KG1 (cell line): ENCODE measurements around the gene BMP4.

Experiments
- DNase-seq: peaks from one replicate; lab custom pipeline; 2025; lab: John Stamatoyannopoulos, UW

BMP4 gene

DNA sequence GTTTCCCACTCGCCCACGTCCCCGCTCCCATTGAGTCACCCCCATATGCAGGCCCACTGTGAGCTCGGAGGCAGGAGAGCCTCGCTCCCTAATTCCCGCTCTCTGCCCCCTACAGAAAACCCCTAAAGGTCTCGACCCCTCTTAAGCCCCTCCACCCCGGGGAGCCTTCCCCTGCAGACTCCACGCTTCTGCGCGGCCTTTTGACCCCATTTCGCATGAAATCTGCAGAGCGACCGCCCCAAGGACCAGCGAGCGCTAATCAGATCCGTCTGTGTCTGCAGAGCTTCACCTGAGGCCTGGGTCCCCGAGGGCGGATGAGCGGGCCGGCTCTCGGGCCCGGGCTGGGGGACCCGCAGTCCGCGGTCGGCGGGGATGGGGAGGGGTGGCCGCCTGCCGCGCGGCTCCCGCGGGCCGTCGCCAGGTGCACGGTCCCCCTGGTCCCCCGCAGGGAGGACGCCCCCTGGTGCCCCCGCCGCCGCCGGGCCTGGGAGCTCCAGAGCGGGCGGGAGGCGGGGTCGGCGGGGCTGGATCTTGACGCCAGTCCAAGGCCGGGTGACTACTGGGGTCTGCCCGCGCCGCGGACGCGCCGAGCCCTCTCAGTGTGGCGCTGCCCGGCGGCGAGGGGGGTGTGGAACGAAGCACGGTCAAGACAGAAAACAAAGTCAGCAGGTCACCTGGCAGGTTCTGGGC, 10.1 kb downstream of the BMP4 start:
- no peak for DNase-seq

DNA sequence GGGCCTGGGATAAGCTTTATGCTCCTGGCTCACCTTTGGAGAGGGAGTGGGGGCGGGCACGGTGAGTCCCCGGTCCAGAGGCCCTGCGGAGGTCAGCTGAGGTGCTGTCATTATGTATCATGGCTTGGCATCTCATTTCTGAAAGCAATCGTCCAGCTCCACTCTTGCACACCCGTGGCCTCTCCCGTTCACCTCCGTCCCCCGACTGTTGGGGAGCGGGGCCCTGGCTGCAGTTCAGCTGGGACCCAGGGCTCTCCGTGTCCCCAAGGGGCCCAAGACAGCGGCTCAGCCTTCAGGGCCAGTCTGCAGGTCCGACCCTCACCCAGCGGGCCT, 10.6 kb downstream of the BMP4 start:
- DNase-seq = no peak

DNA sequence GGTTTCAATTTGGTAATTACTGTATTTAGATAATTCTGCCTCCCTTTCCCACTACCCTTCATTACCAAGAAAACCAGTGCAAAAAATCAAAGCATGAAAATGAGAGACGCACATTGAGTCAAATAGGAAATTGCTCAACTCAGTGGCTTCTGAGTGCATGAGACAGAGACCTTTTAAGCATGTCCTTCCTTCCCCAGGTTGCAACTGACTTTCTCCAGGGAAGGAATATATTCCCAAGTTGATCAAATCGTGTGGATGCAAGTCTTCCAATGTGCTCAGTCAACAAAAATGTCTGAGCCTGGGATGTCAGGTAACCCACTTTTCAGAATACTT, 12.9 kb downstream of the BMP4 start:
- DNase-seq = no peak

DNA sequence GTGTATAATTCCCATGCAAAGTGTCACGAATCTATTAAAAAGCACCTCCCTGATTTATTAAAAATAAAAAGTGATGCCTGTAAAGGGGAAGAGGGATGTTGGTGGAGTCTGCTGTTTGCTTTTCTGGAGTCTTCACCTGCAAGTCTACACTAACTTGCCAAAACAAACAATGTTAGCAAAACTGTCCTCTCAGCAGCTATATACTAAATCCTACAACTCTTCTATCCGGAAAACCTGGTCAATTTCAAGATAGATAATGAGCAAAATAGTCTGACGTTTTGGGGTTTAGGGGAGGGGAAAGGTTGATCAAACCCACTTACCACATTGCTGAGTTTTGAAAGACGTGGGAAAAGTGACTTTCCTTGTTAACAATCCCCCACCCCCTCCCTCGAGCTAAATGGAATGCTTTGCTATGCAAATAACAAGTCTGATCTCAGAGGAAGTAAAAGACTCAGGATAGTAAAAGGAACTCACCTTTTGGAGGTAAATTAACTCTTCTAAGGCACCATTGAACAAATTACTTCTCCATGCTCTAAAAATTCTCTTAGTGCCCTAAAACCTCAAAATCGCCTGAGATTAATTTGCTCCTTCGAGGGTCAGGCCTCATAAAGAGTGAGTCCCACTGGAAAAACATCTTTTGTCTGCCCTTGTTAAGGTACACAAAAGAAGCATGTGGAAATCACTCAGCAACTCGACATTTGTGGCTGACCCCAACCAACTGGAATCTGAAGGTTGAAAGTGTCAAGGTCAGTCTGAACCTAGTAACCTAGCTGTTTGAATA, 13.5 kb downstream of the BMP4 start:
- DNase-seq = no peak

DNA sequence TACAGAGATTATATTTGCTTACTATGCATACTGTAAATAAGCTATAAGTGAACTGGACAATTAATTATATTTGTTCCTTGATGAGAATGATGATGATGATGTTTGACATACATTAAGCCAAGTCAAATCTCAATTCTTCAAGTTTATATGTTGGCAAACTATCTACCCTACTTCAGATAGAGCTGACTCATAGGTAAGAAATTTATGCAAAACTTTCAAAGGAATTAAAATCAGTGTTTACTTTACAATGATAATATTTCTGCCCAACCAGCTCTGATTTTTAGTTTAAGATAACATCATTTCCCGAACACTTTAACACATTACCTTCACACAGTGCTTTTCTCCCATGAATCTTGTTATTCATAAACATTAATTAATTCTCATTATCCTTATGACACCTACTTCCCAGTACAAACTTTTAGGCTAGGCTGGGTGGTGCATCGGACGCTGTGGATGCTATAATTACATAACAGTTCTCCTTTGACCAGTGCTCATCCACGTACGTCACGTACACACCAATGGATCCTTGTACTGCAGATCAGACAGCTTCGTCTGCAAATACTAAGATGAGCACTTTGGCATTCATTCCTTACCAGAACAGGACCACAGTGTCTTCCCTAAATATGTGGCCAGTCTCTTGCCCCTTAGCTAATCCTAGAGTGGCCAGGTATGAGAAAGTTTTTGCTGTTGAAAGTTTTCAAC, 18.3 kb downstream of the BMP4 start:
- DNase-seq = no peak

DNA sequence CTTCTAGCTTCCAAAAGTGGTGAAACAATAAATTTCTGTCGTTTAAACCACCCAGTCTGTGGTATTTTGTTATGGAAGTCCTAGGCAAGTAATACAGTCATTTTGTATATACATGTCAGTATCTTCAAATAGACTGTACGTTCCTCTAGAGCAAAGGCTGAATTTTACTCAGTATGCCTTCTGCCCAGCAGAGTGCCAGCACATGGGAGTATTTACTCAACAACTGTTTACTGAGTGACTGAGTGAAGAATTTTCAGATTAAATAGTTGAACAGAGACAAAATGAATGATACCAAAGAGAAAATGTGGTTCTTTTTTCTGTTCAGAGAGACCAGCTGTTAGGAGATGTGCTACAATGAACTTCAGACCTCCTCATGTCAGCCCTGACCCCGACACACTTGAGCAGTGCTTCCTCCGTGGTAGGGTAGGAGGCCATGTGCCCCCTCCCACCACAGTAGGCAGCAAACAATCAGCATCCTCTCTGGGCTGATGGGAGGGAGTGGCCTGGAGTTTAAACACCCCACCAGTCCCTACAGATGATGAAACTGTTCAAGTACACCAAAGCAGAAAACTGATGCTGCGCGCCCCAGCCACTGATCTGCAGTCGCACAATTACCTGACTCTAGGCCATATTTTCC, 21.7 kb downstream of the BMP4 start:
- no peak for DNase-seq

DNA sequence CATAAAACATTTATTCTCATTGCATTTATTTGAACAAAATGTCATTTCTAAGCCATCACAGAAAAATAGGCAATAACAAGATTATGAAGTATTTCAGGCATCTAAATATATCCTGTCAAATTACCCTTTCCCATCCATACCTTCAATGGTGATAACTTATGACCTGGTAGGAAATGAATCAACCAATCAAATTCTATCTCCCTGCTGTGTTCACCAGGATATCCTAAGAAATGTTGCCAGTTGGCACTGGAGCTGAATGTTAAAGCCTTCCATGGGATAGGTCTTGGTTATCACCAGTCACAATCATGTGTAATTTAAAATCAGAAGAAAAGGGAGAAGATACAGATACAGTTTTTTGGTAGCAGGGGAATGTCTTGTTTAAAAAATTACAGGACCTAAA, 23.7 kb downstream of the BMP4 start:
- no peak for DNase-seq

DNA sequence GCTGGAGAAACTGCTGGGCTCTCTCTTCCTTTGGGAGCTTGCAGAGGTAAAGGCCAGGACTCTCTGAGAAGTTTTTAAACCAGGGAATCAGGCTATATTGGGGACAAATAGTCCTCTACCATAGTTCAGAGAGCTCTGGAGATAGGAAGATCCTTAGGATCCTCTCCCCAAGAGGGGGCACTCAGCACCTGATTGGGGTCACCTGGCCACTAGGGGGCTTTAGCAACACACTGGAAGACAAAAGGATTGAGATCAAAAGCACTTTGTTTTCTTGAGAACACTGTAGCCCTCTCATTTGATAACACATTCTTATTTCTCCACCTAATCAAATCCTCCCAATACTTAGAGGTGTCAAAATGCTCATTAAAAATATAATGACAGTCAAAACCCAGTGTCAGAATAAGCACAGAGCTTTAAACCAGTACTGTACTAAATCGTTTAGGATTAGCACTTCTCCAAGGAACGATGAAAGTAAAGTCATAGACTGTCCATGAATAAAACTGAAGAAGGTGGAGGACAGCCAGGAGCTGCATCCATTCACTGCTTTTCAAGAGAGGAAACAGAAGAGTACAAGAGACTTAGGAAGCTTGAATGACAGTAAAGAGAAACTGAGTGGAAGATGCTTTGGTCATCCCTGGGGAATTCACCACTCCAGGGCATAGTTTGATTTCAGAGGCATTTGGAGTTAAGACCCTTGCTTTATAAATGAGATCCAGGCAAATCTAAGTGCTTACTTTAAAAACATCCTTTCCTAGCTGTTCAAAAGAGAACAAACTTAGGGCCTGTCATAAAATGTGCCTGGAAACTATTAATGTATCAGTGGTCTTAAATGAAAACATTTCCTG, 26.5 kb downstream of the BMP4 start:
- DNase-seq = no peak

DNA sequence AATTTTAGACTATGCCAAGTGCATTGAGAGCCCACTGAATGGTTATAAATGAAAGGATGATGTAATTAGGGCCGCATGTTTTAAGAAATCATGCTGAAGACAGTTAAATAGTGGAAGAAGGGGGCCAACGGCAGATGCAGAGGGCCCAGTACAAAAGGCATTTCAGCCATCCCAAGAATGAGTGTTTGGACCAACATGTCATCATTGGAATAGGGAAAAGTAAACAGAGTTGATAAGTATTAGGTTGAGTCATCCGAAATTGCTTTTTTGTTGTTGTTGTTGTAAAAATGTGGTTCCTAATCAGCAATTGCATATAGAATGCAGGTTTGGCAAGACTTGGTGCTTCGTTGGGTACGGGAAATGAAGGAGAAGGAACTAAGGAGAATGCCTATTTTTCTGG, 29.5 kb downstream of the BMP4 start:
- DNase-seq = no peak

DNA sequence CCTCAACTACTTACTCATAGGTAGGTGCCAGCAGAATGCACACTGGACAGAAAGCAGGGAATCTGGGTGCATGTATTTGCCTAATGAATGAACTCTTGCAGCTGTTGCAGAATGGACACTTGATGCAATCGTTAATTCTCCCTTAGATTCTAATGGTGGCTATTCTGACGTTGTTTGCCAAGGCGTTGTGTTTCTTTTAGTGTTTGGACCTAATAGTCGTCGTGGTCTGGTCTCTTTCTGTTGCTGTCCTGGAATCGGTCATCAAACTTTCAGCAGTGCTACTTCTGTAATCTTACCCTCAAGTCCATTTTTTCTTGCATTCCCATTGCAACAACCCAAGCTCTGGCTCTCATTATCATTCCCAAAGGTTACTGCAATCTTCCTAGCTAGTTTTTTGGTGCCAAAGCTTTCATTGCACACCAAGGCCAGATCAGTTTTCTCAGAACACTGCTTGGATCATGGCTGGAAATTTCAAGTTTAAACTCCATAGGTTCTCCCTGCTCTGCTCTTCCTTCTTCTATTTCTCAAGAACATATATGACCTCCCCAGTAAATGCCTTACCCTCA, 31.3 kb downstream of the BMP4 start:
- no peak for DNase-seq

DNA sequence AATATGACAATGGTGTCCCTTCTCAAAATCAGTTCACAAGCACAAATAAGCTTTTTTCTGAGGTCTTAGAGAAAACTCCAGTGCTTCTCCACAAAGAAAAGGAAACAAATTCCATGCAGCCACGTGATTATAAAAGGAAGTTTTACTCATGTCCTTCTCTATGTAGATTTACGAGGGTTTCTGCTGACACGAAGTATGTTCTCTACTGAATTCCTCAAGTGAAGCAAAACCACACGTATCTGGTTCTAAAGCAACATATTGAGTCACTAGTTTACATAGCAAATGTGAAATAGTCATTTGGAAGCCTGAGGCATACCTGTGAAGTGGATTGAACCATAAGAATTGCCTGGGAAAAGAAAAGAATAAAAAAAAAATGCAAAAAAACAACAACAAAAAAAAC, 31.9 kb downstream of the BMP4 start:
- DNase-seq = no peak

DNA sequence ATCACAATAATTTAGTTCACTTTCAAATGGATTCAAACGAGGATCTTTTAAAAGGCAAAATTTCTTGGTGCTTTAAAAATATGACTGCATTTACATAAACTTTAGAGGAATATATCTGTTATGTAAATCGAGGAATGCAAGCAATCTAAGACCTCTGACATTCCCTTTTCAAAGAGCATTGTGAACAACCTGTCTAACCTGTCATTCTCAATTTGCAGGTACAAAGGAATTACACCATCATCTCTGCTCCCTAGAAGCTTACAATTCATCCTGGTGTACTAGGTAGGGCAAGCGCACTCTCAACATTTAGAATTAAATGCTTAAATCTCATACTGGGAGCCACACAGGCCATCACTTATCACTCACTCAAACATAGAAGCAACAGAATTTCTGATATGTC, 35.6 kb downstream of the BMP4 start:
- DNase-seq = no peak

DNA sequence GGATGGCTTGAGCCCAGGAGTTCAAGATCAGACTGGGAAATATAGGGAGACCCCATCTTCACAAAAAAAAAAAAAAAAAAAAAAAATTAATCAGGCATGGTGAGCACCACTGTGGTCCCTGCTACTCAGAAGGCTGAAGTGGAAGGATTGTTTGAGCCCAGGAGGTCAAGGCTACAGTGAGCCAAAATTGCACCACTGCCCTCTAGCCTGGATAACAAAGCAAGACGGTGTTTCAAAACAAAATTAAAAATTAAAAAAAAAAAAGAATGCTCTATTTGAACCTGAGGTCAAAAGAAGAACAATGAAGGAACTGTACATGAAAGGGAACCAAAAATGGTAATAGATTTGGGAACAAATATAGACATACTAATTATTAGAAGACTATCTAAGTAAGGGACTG, 40.4 kb downstream of the BMP4 start:
- no peak for DNase-seq

DNA sequence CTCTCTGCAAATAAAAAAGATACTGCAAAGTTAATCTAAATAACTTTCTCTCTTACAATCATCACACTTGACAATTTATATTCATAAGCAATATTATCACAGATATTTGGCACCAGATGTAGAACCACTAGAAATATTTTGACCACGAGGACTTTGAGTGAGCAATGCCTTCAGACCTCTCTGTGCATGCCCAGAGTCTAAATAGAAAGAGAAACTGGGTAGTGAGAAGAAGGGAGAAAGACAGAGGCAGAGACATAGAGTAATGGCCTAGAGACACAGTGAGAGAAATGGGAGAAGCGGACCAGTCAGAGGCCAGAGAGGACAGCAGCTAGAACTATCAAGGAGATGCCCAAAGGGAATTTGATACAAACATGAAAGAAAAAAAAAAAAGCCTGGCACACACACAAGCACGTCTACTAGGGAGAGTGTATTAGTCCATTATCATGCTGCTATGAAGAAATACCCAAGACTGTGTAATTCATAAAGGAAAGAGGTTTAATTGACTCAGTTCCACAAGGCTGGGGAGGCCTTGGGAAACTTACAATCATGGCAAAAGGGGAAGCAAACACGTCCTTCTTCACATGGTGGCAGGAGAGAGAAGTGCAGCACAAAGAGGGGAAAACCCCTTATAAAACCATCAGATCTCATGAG, 41.1 kb downstream of the BMP4 start:
- no peak for DNase-seq

DNA sequence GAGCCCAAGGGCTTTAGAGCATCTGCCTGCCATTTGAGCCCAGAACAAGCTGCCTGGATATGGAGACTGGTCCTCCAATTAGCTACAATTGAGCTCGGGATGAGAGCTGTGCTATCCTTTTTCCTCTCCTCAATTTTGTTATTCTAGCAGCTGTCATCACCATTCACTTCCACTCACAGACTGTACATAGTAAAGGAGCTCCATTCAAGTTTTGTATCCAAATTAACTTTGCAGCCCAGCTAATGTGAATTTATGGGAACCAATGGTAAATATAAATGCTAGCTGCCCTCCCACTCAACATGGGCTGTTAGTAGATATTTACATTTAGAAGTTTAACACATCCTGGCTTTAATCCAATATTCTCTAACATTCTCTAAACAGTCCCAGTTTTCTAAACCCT, 44.6 kb downstream of the BMP4 start:
- DNase-seq = no peak

DNA sequence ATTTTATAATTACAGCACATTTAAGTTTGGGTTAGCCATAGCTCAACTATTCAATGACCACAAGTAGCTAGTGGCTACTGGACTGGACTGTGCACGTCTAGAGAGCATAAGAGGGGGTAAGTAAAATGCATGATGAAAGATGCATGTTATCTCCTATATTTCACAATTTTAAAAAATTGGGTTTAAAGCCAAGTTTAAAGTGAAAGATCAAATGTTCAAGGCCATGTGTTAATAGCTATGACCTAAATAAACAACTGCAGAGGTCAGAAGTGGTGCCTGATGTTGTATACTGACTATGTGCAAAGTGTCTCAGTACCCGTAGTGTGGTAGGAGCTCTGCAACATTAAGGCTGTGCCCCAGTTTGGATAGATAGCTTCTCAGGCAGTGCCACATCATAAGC, 48.2 kb downstream of the BMP4 start:
- DNase-seq = no peak

DNA sequence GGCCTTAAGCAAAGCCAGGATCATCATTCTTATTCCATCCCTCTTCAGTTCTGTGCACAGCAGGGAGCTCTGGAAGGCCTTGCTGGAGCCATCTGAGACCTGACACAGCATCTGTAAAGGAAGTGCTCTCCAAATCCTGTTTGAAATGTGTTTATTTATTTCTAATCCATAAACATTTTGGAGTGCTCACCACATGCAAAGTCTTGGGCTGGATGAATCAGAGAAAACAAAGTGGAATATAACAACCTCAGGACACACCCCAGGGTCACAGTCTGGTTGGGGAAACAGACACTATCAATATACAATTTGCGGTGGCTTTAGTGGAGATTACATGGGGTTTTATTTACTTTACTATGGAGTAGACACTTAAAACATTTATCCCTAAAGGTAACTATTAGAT, 54.3 kb downstream of the BMP4 start:
- no peak for DNase-seq

DNA sequence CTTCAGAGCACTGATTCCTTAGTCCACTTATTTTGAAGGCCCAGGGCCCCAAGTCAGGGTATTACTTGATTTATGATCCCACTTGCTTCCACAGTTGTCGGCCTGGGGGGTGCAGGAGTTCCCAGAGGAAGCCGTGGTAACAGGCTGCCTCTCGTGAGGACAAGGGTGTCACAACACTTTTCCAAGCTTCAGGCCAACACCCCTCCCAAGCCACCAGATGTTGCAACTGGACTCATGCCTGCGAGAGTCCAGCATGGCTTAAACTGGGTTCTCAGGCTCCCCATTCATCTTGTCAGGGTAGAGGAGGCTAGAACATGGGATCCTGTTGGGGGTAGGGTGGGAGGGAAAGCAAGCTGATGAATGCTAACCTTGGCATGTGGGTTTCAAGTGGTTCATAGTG, 56.1 kb downstream of the BMP4 start:
- DNase-seq = no peak
